ENCODE results near the gene ABCB8.

Gene ABCB8

GRCh38 chr7:151063212-151063561 is 34.9 kb downstream of the ABCB8 start:
- Histone ChIP-seq H3K36me3 (ENCODE audit: control insufficient read depth, insufficient read depth, low read length) (peaks cover 17% of the 10 kb centered on the region), H3K4me3 (replicated peaks; ENCODE audit: low read depth, low read length) (no peak overlapping the region), H3K27me3 (replicated peaks; ENCODE audit: control insufficient read depth, insufficient read depth, low read length) (no peaks in the 10 kb centered on the region)
- DNase-seq (ENCODE audit: extremely low read depth, insufficient read length): no peak
- TF ChIP-seq CTCF (IDR thresholded peaks at IDR 0.05; ENCODE audit: insufficient read depth, low read length, poor library complexity, severe bottlenecking): no peak

DNA sequence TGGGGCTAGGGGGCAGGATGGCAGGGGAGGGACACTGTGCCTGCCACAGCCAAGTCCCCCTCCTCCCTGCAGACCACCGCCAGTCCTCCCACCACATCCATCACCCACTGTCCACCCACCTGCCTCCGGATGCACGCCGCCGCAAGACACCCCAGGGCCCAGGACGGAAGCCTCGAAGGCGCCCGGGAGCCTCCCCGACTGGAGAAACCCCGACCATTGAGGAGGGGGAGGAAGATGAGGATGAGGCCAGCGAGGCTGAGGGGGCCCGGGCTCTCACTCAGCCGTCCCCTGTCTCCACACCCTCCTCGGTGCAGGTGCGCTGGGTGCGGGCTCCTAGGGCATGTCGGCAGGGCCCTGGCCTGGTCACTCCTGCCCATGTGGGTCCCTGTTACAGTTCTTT is 36.2 kb downstream of the ABCB8 start:
- Histone ChIP-seq H3K36me3 (ENCODE audit: control insufficient read depth, insufficient read depth, low read length) (peaks cover 18% of the 10 kb centered on the region), H3K4me3 (replicated peaks; ENCODE audit: low read depth, low read length) (no peak overlapping the region), H3K27me3 (replicated peaks; ENCODE audit: control insufficient read depth, insufficient read depth, low read length) (no peaks in the 10 kb centered on the region)
- no peak for DNase-seq (ENCODE audit: extremely low read depth, insufficient read length)
- TF ChIP-seq CTCF (IDR thresholded peaks at IDR 0.05; ENCODE audit: insufficient read depth, low read length, poor library complexity, severe bottlenecking): no peak

DNA sequence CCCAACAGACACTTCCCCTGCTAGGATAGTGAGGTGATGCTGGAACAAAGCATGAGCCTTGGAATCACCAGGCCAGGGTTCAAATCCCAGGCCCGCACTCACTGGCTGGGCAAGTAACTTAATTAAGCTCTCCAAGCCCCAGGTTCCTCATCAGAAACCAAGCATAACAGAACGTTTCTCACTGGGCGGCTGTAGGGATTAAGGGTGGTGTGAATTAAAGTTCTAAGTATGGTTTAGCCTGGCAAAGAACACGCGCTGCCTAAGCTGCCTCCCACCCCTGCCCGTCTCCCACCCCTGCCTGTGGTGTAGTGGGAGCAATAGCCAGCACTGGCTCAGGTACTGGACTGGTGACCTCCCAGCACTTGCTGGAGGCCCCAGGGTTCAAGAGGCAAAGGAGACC is 36.7 kb downstream of the ABCB8 start:
- Histone ChIP-seq H3K36me3 (ENCODE audit: control insufficient read depth, insufficient read depth, low read length) (peaks cover 24% of the 10 kb centered on the region), H3K27me3 (replicated peaks; ENCODE audit: control insufficient read depth, insufficient read depth, low read length) (no peaks in the 10 kb centered on the region), H3K4me3 (replicated peaks; ENCODE audit: low read depth, low read length) (no peak overlapping the region)
- no peak for TF ChIP-seq CTCF (IDR thresholded peaks at IDR 0.05; ENCODE audit: insufficient read depth, low read length, poor library complexity, severe bottlenecking)
- no peak for DNase-seq (ENCODE audit: extremely low read depth, insufficient read length)

DNA sequence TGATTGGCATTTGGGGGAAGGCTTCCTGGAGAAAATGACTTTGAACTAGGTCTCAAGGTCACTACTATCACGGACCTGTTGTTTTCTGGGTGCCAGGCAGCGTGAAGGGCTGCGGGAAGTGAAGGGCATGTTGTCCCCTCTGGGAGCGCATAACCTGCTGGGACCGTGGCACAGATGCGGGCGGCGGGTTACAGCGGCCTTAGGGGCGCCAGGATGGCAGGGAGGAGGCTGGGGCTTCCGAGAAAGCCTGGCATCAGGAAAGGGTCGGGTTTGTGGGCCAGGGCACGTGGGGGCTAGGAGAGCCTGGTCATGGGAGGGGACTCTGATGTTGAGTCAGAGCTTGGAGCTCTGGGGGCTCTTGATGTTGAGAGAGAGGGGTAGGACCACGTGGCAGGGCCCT is 37.3 kb downstream of the ABCB8 start:
- Histone ChIP-seq H3K36me3 (ENCODE audit: control insufficient read depth, insufficient read depth, low read length) (peaks cover 29% of the 10 kb centered on the region), H3K4me3 (replicated peaks; ENCODE audit: low read depth, low read length) (no peak overlapping the region), H3K27me3 (replicated peaks; ENCODE audit: control insufficient read depth, insufficient read depth, low read length) (no peaks in the 10 kb centered on the region)
- no peak for TF ChIP-seq CTCF (IDR thresholded peaks at IDR 0.05; ENCODE audit: insufficient read depth, low read length, poor library complexity, severe bottlenecking)
- DNase-seq (ENCODE audit: extremely low read depth, insufficient read length): no peak

GRCh38 chr7:151066273-151066974 is 38.2 kb downstream of the ABCB8 start:
- DNase-seq (ENCODE audit: extremely low read depth, insufficient read length): no peak
- H3K4me3 ChIP-seq (replicated peaks; ENCODE audit: low read depth, low read length): no peak overlapping the region
- no peak for TF ChIP-seq CTCF (IDR thresholded peaks at IDR 0.05; ENCODE audit: insufficient read depth, low read length, poor library complexity, severe bottlenecking)
- peaks cover 34% of the 10 kb centered on the region for H3K36me3 ChIP-seq (ENCODE audit: control insufficient read depth, insufficient read depth, low read length)
- no peaks in the 10 kb centered on the region for H3K27me3 ChIP-seq (replicated peaks; ENCODE audit: control insufficient read depth, insufficient read depth, low read length)

Data from GM06990 (cell line).